Measurements from ENCODE around the gene ZNF786. TPM values are rescaled to one million over a fixed set of nuclear protein-coding genes. Genes with fewer than 3 reads are reported as not detected.

Gene ZNF786
- total and polyA plus RNA-seq, 9 of the 15 experiments (the other 6 are each of a cell fraction or from before 2014, with no cell fraction given) = 0.31 to 5.4 (median 3.0) TPM

DNA sequence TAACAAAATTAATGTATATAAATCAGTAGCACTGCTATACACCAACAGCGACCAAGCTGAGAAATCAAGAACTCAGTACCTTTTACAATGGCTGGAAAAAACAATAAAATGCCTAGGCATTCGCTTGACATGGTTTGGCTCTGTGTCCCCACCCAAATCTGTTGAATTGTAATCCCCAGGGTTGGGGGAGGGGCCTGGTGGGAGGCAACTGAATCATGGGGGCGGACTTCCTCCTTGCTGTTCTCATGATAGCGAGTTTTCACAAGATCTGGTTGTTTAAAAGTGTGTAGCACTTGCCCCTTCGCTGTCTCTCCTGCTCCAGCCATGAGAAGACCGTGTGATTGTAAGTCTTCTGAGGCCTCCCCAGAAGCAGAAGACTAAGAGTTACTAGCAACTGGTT is 8.6 kb downstream of the ZNF786 start:
- Histone ChIP-seq H3K4me2 (ENCODE audit: insufficient read depth, low read length) (no peak overlapping the region), H3K4me3 (no peak overlapping the region), H3K9me1 (ENCODE audit: control insufficient read depth, insufficient read depth, low read length) (no peaks in the 10 kb centered on the region), H3K4me1 (replicated peaks in 1 of 2; ENCODE audit: control insufficient read depth in 2 of 2, insufficient read depth in 2 of 2, low read length in 2 of 2) (no peaks in the 10 kb centered on the region), H3K27me3 (ENCODE audit: control insufficient read depth in 2 of 2, insufficient read depth in 2 of 2, low read length in 2 of 2) (no peaks in the 10 kb centered on the region), H2AFZ (ENCODE audit: low read depth, low read length) (no peak overlapping the region), H3K9me3 (replicated peaks; ENCODE audit: control insufficient read depth, insufficient read depth, low read depth, low read length) (0 out of 2 replicates have a peak, but pooled peaks cover 5% of the 10 kb centered on the region), H3K79me2 (ENCODE audit: control insufficient read depth, insufficient read depth, low read length) (no peaks in the 10 kb centered on the region), H4K20me1 (replicated peaks; ENCODE audit: control insufficient read depth, insufficient read depth, low read length) (no peaks in the 10 kb centered on the region), H3K36me3 (ENCODE audit: control insufficient read depth, insufficient read depth, low read length) (peaks cover 7% of the 10 kb centered on the region; the same call in 2 of the 3 replicates), H3K9ac (ENCODE audit: insufficient read depth in 1 of 2, low read depth in 2 of 2, low read length in 2 of 2) (no peak overlapping the region), H3K27ac (ENCODE audit: extremely low read depth, low read depth, low read length) (no peak overlapping the region)
- 62% methylated on average over 6 of the region's 6 CpGs for WGBS (ENCODE audit: insufficient coverage, low coverage, missing lambda C conversion rate)
- intact Hi-C loops (cut with micrococcal nuclease) = no loop called here
- DNase-seq (ENCODE audit: extremely low read depth in 1 of 4, low spot score in 3 of 4) = peak in 1 of 4 experiments; percentile 50
- in situ Hi-C loops (cut with MboI) = no loop called here
- no TSS peak for BruUV-seq (replicated peaks)
- CTCF ChIA-PET (ENCODE audit: low intra/inter-chr PET ratio) = interaction anchor here (0.7 kb wide), 1 partner anchor 53 kb away, joined by 3 read pairs; no protein-coding TSS in a partner anchor
- ATAC-seq = peak; percentile 37; the same call in 1 of the 3 replicates
- POLR2A ChIA-PET = no interaction called here
- no peak for FAIRE-seq
- no peak for TF ChIP-seq HCFC1 (IDR thresholded peaks at IDR 0.05; ENCODE audit: low read depth, low read length)
- TF ChIP-seq, protein P1, sequence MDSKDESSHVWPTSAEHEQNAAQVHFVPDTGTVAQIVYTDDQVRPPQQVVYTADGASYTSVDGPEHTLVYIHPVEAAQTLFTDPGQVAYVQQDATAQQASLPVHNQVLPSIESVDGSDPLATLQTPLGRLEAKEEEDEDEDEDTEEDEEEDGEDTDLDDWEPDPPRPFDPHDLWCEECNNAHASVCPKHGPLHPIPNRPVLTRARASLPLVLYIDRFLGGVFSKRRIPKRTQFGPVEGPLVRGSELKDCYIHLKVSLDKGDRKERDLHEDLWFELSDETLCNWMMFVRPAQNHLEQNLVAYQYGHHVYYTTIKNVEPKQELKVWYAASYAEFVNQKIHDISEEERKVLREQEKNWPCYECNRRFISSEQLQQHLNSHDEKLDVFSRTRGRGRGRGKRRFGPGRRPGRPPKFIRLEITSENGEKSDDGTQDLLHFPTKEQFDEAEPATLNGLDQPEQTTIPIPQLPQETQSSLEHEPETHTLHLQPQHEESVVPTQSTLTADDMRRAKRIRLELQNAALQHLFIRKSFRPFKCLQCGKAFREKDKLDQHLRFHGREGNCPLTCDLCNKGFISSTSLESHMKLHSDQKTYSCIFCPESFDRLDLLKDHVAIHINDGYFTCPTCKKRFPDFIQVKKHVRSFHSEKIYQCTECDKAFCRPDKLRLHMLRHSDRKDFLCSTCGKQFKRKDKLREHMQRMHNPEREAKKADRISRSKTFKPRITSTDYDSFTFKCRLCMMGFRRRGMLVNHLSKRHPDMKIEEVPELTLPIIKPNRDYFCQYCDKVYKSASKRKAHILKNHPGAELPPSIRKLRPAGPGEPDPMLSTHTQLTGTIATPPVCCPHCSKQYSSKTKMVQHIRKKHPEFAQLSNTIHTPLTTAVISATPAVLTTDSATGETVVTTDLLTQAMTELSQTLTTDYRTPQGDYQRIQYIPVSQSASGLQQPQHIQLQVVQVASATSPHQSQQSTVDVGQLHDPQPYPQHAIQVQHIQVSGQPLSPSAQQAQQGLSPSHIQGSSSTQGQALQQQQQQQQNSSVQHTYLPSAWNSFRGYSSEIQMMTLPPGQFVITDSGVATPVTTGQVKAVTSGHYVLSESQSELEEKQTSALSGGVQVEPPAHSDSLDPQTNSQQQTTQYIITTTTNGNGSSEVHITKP (IDR thresholded peaks at IDR 0.05; ENCODE audit: partially characterized antibody) = peak; percentile 8
- no peak for TF ChIP-seq POLR2A (conservative IDR thresholded peaks at IDR 0.05)
- no peak for TF ChIP-seq ZBTB1 (CRISPR knock-in tag; IDR thresholded peaks at IDR 0.05; ENCODE audit: borderline replicate concordance, low read depth)
- no peak for TF ChIP-seq PCBP2 (IDR thresholded peaks at IDR 0.05; ENCODE audit: low read depth, low read length, poor library complexity, severe bottlenecking)
- no peak for TF ChIP-seq SMARCC2 (IDR thresholded peaks at IDR 0.05; ENCODE audit: low read depth)
- TF ChIP-seq RCOR1 (IDR thresholded peaks at IDR 0.05; ENCODE audit: borderline replicate concordance in 1 of 2, low read depth in 2 of 2, low read length in 2 of 2) = no peak
- TF ChIP-seq SMARCA4 (IDR thresholded peaks at IDR 0.05) = no peak
- no peak for TF ChIP-seq SLC30A9 (CRISPR knock-in tag; IDR thresholded peaks at IDR 0.05)
- no peak for TF ChIP-seq NR4A1 (CRISPR knock-in tag; IDR thresholded peaks at IDR 0.05)
- no peak for TF ChIP-seq NR4A1 (tag; IDR thresholded peaks at IDR 0.05)
- no peak for TF ChIP-seq NR2F6 (CRISPR knock-in tag; IDR thresholded peaks at IDR 0.05)
- TF ChIP-seq, protein P2, sequence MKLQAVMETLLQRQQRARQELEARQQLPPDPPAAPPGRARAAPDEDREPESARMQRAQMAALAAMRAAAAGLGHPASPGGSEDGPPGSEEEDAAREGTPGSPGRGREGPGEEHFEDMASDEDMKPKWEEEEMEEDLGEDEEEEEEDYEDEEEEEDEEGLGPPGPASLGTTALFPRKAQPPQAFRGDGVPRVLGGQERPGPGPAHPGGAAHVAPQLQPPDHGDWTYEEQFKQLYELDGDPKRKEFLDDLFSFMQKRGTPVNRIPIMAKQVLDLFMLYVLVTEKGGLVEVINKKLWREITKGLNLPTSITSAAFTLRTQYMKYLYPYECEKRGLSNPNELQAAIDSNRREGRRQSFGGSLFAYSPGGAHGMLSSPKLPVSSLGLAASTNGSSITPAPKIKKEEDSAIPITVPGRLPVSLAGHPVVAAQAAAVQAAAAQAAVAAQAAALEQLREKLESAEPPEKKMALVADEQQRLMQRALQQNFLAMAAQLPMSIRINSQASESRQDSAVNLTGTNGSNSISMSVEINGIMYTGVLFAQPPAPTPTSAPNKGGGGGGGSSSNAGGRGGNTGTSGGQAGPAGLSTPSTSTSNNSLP (IDR thresholded peaks at IDR 0.05; ENCODE audit: borderline replicate concordance, low read depth, low read length) = no peak
- TF ChIP-seq ZNF121 (CRISPR knock-in tag; conservative IDR thresholded peaks at IDR 0.05) = no peak
- no peak for TF ChIP-seq RFX5 (IDR thresholded peaks at IDR 0.05; ENCODE audit: low read depth, low read length)
- TF ChIP-seq NCOR1 (IDR thresholded peaks at IDR 0.05) = no peak
- peak; percentile 67; the same call in 1 of the 2 replicates for TF ChIP-seq CC2D1A (IDR thresholded peaks at IDR 0.05)
